DMS53 treated with DMSO at 0.1 percent for 48 hours (cell line): ENCODE data around the gene MIEF2.
A peak's percentile ranks its signal among the peaks of the same experiment; 100 is the strongest.
"Not testable (repeated sequence)": the region's sequence is repeated elsewhere in the genome, so short reads cannot be mapped to it uniquely, and the experiment has no call there.

Source experiments
- DNase-seq: peaks from one replicate; lab custom pipeline; 2025; ENCODE audit not compliant: unreplicated experiment; lab: John Stamatoyannopoulos, UW

The MIEF2 gene, protein sequence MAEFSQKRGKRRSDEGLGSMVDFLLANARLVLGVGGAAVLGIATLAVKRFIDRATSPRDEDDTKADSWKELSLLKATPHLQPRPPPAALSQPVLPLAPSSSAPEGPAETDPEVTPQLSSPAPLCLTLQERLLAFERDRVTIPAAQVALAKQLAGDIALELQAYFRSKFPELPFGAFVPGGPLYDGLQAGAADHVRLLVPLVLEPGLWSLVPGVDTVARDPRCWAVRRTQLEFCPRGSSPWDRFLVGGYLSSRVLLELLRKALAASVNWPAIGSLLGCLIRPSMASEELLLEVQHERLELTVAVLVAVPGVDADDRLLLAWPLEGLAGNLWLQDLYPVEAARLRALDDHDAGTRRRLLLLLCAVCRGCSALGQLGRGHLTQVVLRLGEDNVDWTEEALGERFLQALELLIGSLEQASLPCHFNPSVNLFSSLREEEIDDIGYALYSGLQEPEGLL

DNA sequence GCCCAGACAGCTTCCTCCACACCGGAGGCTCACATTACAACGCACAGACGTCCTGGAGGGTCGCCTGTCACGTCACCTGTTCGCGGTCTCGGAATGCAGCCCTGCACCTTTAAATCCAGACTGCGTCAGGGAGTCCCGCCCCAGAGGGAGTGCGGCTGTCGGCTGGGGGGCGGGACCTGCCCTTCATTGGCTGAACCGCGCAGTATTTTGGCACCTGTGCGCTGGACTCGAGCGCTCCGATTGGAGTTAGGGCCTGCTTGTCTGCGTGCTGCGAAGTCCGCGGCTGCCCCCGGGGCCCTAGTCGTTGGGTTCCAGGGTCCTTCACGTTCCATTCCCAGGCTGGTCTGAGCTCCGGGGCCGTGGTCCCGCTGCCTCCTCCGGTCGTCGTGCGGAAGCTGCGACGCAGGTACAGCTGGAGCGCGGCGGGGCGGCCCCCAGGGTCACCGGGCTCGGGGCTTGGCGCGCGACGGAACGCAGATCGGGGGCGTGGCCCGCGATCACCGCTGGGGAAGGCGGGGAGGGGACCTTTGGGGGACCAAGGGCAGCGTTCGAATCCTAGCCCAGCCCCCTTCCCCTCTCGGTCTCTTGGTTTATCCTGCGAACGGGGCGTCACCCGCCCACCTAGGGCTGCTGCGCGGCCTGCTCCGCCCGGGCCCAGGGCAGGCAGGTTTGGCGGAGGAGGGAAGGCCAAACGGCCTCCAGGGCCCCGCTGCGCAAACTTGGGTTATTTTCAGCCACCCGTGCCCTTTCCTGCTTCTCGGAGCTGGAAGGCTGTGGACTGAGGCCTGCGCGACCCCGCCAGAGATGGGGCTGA, at the start of gene MIEF2:
Gene MIEF2 (plus strand): TSS at position 331 of the 814 bp plus-strand sequence. CDS start 2,059 bp downstream, outside the sequence.
- peak; percentile 89 for DNase-seq

DNA sequence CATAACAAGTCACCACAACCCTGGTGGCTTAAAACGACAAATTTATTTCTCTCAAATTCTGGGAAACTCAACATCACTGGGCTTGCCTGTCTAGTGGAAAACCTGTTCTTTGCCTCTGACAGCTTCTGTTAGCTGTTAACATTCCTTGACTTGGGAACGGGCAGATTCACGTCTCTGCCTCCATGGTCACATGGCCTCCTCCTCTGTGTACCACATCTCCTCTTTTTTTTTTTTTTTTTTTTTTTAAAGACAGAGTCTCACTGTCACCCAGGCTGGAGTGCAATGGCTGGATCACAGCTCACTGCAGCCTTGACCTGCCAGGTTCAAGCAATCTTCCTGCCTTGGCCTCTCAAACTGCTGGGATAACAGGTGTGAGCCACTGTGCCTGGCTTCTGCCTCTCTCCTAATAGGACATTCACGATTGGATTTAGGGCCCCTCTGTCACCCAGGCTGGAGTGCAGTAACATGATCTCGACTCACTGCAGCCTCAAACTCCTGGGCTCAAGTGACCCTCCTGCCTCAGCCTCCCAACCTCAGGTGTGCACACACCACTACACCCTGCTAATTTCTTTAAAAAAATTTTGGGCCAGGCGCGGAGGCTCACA, 46.7 kb upstream of the MIEF2 start:
- no peak for DNase-seq

DNA sequence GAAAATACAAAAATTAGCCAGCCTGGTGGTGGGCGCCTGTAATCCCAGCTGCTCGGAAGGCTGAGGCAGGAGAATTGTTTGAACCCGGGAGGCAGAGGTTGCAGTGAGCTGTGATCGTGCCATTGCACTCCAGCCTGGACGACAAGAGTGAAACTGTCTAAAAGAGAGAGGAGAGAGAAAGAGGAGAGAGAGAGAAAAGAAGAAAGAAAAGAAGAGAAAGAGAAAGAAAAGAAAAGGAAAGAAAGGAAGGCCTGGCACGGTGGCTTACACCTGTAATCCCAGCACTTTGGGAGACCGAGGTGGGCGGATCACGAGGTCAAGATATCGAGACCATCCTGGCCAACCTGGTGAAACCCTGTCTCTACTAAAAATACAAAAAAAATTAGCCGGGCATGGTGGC, 43.6 kb upstream of the MIEF2 start:
- DNase-seq, result not testable (repeated sequence)

DNA sequence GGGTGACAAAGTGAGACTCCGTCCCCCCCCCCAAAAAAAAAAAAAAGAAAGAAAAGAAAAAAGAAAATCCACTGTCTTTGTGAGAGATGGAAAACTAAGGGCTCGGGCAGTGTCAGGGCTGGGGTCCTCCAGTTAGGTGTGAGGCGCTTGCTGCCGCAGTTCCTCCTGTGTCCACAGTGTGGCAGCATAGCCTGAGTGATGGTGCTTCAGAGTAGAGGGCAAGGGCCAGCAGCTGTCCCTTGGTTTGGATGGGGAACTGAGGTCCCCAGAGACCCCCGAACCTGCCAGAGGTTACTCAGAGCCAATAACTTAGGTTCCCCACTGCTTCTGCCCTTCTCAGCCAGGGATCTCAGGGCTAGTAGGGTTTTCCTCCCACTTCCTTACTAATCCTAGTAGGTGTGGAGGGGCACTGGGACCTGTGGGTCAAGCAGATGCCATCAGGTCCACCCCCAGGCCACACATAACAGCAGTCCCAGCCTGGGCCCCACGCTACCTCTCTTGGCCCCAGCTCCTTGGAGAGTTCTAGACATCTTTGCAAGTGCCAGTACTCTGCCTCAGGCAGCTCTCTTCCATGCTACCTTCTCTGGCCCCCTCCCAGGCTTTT, 42.9 kb upstream of the MIEF2 start:
- peak; percentile 25 for DNase-seq

DNA sequence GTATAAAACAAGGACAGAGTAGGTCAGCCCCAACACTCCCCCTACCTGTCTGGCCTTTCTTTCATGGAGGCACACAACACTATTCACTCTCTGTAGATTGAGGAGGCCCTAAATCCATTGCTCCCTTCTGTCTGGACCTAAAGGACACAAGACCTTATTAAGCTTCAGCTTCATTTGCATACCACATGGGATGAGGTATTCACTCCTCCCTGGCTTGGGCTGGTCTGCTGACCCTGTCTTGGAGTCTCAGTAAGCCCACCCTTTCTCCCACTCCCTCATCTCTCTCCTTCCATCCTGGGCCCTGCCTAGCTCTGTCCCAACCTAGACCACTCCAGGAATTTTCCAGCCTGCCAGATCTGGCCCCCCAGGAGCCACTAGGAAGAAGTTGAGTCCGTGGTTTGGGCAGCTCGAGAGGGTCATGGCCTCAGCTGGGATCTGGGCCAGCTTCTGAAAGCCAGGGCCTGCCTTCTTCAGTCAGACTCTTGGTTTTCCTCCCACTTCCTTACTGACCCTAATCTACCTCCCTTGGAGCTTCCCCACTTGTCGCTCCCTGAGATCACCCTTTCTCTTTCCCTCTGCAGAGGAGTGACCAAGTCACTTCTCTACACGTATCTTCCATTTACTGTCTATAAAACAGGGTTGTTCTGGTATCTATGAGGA, 41.6 kb upstream of the MIEF2 start:
- no peak for DNase-seq

DNA sequence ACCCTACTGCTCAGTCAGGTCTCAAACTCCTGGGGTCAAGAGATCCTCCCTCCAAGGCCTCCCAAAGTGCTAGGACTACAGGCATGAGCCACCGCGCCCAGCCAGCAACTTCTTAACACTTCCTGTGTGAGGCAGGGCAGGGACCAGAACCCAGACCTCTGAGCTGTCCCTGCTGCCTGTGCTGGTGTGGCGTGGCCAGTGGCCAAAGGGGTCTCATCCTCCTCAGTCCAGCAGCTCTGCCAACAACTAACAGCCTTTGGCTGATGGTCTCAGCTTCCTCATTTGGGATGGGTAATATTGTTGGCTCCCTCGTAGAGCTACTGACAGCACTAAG, 36.4 kb upstream of the MIEF2 start:
- DNase-seq, result no peak

DNA sequence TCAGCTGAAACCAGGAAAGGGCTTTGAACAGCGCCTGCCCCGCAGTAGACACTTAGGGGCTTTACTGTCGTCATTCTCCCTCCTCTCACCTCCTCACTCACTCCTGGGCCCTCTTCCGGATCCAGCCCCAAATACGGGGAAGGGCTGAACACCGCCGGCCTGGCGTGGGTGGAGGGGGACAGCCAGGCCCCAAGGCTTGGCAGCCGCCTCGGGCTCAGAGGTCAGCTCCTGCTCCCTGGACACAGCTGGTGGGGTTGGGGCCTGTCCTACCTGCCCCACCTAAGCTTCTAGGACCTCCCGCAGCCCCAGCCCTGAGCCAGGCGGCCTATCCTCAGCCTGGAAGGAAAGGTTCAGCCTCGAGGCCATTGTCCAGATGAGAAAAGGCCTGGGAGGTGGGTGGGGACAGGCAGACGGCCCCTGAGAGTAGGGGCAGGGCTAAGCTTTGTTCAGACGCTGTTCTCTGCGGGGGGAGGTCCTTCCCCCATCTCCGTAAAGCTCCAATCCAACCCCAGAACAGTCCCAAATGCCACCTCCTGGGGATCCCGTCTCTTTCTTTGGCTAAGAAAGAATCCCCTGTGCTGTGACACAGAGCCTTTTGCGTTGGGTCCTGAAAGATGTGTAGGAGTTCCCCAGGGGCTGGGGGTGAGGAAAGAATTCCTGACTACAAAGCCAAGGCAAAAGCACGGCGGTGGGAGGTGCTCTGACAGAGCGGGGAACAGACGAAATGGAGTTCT, 35.9 kb upstream of the MIEF2 start:
- DNase-seq, result no peak

DNA sequence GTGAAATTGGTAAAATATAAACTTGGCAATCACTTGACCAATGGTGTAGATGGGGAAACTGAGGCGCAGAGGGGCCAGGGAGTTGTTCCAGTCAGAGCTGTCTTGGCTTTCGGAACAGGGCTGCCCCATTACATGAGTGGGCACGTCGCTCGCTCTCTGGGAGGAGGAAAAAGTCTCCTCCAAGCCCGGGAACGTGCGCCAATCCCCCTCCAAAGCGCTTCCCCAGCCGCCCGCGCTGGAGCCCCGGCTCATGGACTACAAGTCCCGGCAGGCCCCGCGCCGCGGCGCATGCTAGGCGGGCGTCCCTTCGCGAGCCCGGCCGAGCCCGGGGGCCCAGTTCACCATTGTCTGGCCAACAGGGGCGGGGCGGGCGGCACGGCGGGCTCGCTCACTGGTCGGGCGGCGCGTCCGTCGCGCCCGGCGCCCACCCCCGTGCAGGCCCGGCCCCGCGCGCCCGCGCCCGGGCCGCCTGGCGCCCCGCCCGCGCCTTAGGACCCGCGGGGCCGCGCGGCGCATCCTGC, 35.3 kb upstream of the MIEF2 start, which contains the start of gene LLGL1:
Gene LLGL1 (plus strand): TSS at position 515 of the 521 bp plus-strand sequence. CDS start 48 bp downstream, outside the sequence.
- peak; percentile 50 for DNase-seq

DNA sequence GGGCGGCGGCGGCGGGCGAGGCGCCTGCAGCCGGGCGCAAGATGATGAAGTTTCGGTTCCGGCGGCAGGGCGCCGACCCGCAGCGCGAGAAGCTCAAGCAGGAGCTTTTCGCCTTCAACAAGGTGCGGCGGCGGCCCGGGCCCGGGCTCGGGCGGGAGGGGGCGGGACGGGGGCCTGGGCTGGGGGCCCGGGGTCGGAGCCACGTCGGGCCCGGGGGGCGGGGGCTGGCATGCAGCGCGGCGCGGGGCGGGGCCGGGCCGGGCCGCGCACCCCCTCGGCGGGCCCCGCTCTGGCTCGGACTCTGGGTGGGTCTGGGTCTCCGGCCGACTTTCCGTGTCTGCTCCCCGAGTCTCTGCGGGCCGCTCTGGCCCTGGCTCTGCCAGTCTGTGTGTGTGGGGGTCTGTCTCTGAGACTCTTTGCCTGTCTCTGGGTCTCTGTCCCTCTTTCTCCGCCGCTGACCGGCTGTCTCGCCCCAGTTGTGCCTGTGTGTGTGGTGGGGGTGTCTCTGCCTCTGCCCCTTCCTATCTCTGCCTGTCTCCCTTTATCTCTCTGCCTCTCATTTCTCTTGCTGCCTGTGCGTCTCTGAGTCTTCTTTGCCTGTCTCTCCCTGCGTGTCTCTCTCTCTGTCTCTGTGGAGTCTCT, 34.7 kb upstream of the MIEF2 start:
- peak; percentile 0 for DNase-seq

DNA sequence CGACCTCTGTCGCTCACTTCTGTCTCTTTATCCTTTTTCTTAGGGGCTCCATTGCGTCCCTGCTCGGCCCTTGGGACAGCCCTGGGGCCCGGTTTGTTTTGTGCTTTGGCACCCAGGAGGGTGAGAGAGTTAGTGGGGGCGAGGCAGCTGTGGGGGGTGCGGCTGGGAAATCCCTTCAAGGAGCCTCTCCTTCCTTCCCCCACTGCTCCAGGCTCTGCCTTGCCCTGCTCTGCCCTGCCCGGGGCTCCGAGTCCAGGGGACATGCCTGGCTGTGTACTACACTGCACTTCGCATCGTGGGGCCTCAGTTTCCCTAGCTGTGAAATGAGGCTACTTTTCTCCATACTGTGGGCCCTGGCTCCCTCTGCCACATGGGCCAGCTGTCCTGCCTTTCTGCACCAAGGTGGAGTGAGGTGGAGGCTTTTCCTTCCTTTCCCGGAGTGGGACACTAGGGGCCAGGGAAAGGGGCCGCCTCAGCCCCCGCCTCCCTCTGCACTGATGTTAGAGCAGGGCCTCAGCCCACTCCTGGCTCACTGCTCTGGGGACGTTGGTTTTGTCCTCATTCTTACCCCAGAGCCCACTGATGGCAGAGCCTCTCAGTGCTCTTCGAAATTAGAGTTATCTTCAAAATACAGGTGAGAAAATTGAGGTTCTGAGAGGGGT, 34.0 kb upstream of the MIEF2 start:
- DNase-seq, result no peak

DNA sequence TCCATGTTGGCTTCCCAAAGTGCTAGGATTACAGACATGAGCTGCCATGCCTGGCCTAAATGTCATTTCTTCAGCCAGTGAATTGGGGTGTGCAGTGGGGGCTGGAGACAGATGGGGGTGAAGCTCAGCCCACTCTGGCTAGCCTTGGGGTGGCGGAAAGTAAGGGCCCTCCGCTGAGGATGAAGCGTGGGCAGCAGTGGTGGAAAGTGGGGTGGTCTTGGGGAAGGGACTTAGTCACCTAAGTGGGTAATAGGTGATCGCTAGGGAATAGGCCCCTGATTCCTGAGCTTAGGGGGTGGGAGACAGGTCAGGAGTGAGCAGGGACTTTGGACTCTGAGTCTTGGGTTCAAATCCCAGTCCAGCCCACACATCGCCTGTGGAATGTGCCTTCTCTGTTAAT, 32.8 kb upstream of the MIEF2 start:
- DNase-seq, result no peak

DNA sequence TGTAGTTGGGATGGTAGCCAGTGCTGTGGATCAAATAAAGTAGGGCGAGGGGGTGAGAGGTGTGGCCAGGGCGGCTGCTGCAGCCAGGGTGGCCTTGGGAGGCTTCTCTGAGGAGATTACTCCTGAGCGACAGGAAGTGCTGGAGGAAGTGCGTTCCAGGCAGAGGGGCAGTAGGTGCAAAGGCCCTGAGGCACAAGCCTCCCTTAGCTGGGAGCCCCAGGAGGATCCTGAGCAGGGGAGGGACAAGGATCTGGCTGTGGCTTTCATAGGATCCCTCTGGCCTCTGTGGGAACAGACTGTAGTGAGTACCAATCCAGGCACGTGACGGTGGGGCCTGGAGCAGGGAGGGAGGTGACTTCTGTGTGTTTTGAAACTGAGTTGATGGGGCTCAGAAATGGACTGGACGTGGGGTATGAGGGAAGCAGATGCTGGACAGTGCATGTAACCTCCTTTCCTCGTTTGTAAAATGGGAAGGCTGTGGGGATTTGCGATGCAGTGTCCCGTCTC, 32.2 kb upstream of the MIEF2 start:
- DNase-seq, result no peak

DNA sequence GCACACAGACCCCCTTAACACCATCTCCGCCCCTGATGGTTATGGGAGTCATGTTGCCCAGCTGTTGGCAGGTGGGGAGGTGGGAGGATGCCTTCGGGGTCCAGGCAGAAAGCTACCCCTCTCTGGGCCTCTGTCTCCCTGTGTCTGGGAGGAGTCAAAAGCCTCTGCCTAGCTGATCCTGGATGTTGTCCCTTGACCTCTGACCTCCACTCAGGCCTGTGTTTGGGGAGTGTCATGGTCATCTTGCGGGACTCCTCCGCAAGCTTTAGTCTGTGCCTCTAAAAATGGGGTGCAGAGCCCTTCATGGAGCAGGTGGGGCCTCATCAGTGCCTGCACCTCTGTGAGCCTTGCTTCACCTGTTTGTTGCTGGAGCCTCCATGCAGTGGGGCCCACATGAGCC, 31.2 kb upstream of the MIEF2 start:
- no peak for DNase-seq

DNA sequence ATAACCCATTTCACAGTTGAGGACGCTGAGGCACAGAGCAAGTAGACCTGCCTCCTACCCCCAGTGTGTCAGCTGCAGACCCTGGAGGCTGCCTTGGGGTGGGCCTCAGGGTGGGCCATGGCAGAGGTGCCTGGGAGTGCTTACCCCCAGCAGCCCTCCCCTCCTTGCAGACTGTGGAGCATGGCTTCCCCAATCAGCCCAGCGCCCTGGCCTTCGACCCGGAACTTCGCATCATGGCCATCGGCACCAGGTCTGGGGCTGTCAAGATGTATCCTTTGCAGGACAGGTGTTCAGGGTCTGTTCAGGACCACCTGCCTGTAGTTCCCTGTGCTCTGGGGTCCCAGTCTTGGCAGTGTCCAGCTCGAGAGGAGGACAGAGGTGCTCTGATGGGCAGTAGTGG, 30.7 kb upstream of the MIEF2 start:
- no peak for DNase-seq

DNA sequence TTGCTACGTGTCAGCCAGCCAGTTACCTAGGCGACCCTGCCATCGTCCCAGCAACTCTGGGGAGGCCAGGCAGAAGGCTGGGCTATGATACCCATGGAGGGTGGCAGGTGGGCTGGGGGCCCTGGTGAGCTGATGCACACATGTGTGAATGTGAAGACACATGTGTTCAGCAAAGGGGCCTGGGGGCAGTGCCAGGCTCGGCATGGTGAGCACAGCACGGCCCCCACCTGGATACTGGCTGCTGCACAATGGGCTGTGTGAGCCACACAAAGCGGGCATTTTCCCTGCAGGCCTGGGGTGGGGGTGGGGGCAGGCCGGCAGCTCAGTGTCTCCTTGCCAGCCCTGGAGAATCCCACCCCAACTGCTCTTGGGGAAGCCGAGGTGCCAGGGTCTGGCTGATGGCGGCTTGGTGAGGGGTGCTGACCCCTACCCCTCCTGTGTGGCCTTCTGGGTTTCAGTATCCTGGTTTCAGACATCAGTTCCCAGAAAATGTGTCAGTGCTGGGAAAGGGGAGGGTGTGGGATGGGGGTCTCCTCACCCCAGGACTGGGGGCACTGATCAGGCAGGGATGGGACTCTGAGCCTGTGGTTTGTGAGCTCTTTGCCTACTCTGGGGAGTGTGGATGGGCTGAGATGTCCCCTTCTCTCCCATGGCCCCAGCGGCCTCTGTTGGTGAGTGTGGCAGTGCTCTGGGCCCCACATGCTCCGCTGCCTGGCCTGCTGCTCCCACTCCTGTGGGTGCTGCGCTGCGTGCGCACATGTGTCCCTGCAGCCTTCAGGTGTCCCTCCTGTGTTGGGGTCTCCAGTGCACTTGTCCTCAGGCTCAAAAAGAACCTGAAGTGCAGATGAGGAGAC, 29.9 kb upstream of the MIEF2 start:
- DNase-seq, result no peak

DNA sequence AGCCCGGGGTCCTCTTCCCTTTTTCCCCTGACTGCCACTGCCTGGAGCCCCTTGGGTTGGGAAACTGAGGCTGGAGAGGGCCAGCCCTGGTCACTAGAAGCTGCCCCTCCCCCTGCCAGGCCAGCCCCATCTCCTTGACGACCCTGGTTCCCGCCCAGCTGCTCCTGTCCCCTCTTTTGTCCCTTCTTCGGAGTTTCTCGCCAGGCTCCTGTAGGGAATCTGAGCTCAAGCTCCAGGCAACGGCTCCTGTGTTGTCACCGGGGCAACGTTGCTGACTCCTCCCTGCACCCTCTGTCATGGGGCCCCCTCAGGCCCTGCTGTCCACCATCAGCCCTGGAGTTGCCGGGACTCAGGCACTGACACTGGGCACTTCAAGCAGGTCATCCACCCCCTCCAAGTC, 29.3 kb upstream of the MIEF2 start:
- DNase-seq, result no peak

DNA sequence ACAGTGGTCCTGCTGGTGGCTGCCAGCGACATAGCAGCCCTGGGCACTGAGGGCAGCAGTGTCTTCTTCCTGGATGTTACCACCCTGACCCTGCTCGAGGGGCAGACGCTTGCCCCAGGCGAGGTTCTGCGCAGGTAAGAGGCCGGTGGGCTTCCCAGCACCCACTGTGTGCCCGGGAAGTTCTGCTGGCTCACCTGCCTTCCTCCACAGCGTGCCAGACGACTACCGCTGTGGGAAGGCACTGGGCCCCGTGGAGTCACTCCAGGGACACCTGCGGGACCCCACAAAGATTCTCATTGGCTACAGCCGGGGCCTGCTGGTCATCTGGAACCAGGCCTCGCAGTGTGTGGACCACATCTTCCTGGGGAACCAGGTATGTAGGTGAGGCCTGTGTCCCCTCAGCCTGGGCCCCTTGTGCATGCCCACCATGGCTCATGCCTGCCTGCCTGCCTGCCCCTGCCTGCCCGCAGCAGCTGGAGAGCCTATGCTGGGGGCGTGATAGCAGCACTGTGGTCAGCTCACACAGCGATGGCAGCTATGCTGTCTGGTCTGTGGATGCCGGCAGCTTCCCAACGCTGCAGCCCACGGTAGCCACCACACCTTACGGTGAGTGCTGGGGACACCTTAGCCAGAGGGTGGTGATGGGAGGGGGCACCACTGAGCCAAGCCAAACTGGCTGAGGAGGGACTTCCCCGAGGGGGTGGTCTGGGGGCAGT, 26.5 kb upstream of the MIEF2 start:
- no peak for DNase-seq
